Mononuclear cell (primary cell): ENCODE results near the gene HSPA1L. TPM values are rescaled to one million over a fixed set of nuclear protein-coding genes. Genes with fewer than 3 reads are reported as not detected.
"Not testable (repeated sequence)": the region's sequence is repeated elsewhere in the genome, so short reads cannot be mapped to it uniquely, and the experiment has no call there.

ENCODE experiments used
- H3K27me3 ChIP-seq: 2 replicates; pipeline ENCODE4 v1.6.0; 2011; ENCODE audit warnings: low read length, control low read depth; ENCODE audit not compliant: insufficient read depth
- H3K4me1 ChIP-seq: 2 replicates; pipeline ENCODE4 v1.5.1; 2011; ENCODE audit warnings: mild to moderate bottlenecking, low read length, control low read depth; ENCODE audit not compliant: insufficient read depth
- H3K4me3 ChIP-seq: 2 replicates; pipeline ENCODE4 v1.5.1; 2011; ENCODE audit warnings: mild to moderate bottlenecking, low read length, moderate library complexity
- H3K9me3 ChIP-seq: 2 replicates; pipeline ENCODE4 v1.5.1; 2011; ENCODE audit warnings: low read depth, mild to moderate bottlenecking, control low read depth, low read length
- total RNA-seq: library from RNA; depleted of rRNA; stranded (reverse); fragments of >200 nt; gene quantifications from one replicate; pipeline ENCODE4 v1.2.3, GENCODE V29; 2012

Gene HSPA1L
- total RNA-seq, 1 donor: 2.7 TPM

GRCh38 chr6:31806470-31807272 lies 8.4 kb downstream of the HSPA1L start, which contains the start of gene LSM2:
TSS of gene LSM2 (minus strand) at chr6:31806966. CDS start at chr6:31806757, 209 bp downstream.
- peak within 1 kb of the TSS; percentile 79 for H3K4me3 ChIP-seq
- peaks cover 24% of the 10 kb centered on the region for H3K4me1 ChIP-seq
- no peaks in the 10 kb centered on the region for H3K27me3 ChIP-seq
- H3K9me3 ChIP-seq: no peaks in the 10 kb centered on the region

- peak overlapping the region; percentile 79 for H3K4me3 ChIP-seq
- no peaks in the 10 kb centered on the region for H3K27me3 ChIP-seq
- H3K4me1 ChIP-seq: peaks cover 24% of the 10 kb centered on the region
- no peaks in the 10 kb centered on the region for H3K9me3 ChIP-seq
Measured at GRCh38 chr6:31805939-31806469, 9.1 kb downstream of the HSPA1L start.

- not testable (repeated sequence) for H3K9me3 ChIP-seq, H3K4me3 ChIP-seq, H3K27me3 ChIP-seq
- peaks cover 35% of the 10 kb centered on the region for H3K4me1 ChIP-seq
Measured at GRCh38 chr6:31801031-31801927, 13.8 kb downstream of the HSPA1L start.

- Histone ChIP-seq H3K9me3 (no peaks in the 10 kb centered on the region), H3K4me3 (no peak overlapping the region), H3K27me3 (no peaks in the 10 kb centered on the region), H3K4me1 (peaks cover 31% of the 10 kb centered on the region)
Measured at GRCh38 chr6:31799781-31800180, 15.3 kb downstream of the HSPA1L start.

GRCh38 chr6:31797588-31797987 lies 17.5 kb downstream of the HSPA1L start:
- H3K9me3 ChIP-seq: no peaks in the 10 kb centered on the region
- no peak overlapping the region for H3K4me3 ChIP-seq
- H3K4me1 ChIP-seq: peaks cover 43% of the 10 kb centered on the region
- no peaks in the 10 kb centered on the region for H3K27me3 ChIP-seq

GRCh38 chr6:31796993-31797385 lies 18.1 kb downstream of the HSPA1L start:
- H3K4me3 ChIP-seq: no peak overlapping the region

GRCh38 chr6:31795616-31796298 lies 19.3 kb downstream of the HSPA1L start, which contains the start of gene VARS1:
TSS of gene VARS1 (minus strand) at chr6:31795752. CDS start at chr6:31795217, 535 bp downstream.
- Histone ChIP-seq H3K4me3 (peak within 1 kb of the TSS; percentile 94), H3K9me3 (no peaks in the 10 kb centered on the region), H3K27me3 (no peaks in the 10 kb centered on the region), H3K4me1 (peaks cover 47% of the 10 kb centered on the region)

More at GRCh38 chr6:31796993-31797385, 18.1 kb downstream of the HSPA1L start:
- Histone ChIP-seq H3K4me1 (peaks cover 43% of the 10 kb centered on the region), H3K27me3 (no peaks in the 10 kb centered on the region), H3K9me3 (no peaks in the 10 kb centered on the region)

GRCh38 chr6:31794866-31795615 lies 20.0 kb downstream of the HSPA1L start:
- Histone ChIP-seq H3K9me3 (no peaks in the 10 kb centered on the region), H3K27me3 (no peaks in the 10 kb centered on the region), H3K4me1 (peaks cover 51% of the 10 kb centered on the region), H3K4me3 (peak overlapping the region; percentile 94)

GRCh38 chr6:31794294-31794865 lies 20.7 kb downstream of the HSPA1L start:
- H3K4me1 ChIP-seq: peaks cover 52% of the 10 kb centered on the region
- H3K4me3 ChIP-seq: peak overlapping the region; percentile 94
- H3K27me3 ChIP-seq: no peaks in the 10 kb centered on the region
- no peaks in the 10 kb centered on the region for H3K9me3 ChIP-seq

- peaks cover 52% of the 10 kb centered on the region for H3K4me1 ChIP-seq
- not testable (repeated sequence) for H3K9me3 ChIP-seq, H3K4me3 ChIP-seq, H3K27me3 ChIP-seq
Measured at GRCh38 chr6:31793927-31794245, 21.2 kb downstream of the HSPA1L start.

- H3K4me3 ChIP-seq: no peak overlapping the region
Measured at GRCh38 chr6:31792761-31793171, 22.3 kb downstream of the HSPA1L start.

GRCh38 chr6:31792090-31792374 lies 23.1 kb downstream of the HSPA1L start:
- H3K4me1 ChIP-seq: peaks cover 37% of the 10 kb centered on the region

More at GRCh38 chr6:31792761-31793171, 22.3 kb downstream of the HSPA1L start:
- no peaks in the 10 kb centered on the region for H3K9me3 ChIP-seq
- H3K27me3 ChIP-seq: no peaks in the 10 kb centered on the region
- H3K4me1 ChIP-seq: peaks cover 44% of the 10 kb centered on the region

GRCh38 chr6:31791324-31792089 lies 23.6 kb downstream of the HSPA1L start:
- H3K4me1 ChIP-seq: peaks cover 33% of the 10 kb centered on the region

More at GRCh38 chr6:31792090-31792374, 23.1 kb downstream of the HSPA1L start:
- Histone ChIP-seq H3K4me3 (no peak overlapping the region), H3K27me3 (no peaks in the 10 kb centered on the region), H3K9me3 (no peaks in the 10 kb centered on the region)

More at GRCh38 chr6:31791324-31792089, 23.6 kb downstream of the HSPA1L start:
- no peak overlapping the region for H3K4me3 ChIP-seq
- no peaks in the 10 kb centered on the region for H3K9me3 ChIP-seq
- no peaks in the 10 kb centered on the region for H3K27me3 ChIP-seq
